Measurements from ENCODE around the gene SPINK9. TPM values are rescaled to one million over a fixed set of nuclear protein-coding genes. Genes with fewer than 3 reads are reported as not detected.

SPINK9 gene
- total RNA-seq, 1 experiment from 2014 or later: not detected

- RAD21 ChIA-PET (ENCODE audit: low non-redundant PET in 1 of 2, low total read pairs in 2 of 2, uncharacterized antibody in 2 of 2, unreplicated experiment in 2 of 2): no interaction called here
- no peak for ATAC-seq
- no peak for DNase-seq (ENCODE audit: low read depth, low spot score)
- no peaks in the 10 kb centered on the region for H3K9me3 ChIP-seq (ENCODE audit: control insufficient read depth in 1 of 2, insufficient read depth in 1 of 2, low read depth in 1 of 2, low read length in 2 of 2)
- no peaks in the 10 kb centered on the region for H3K4me1 ChIP-seq (ENCODE audit: control insufficient read depth in 1 of 2, insufficient read depth in 2 of 2, low read length in 2 of 2)
- no peaks in the 10 kb centered on the region for H3K79me2 ChIP-seq (ENCODE audit: insufficient read depth, low read length)
- H3K27ac ChIP-seq (ENCODE audit: low read depth, low read length): no peak overlapping the region
- H4K20me1 ChIP-seq (ENCODE audit: insufficient read depth): no peaks in the 10 kb centered on the region; the same call in 1 of the 2 replicates
- no peaks in the 10 kb centered on the region for H3K36me3 ChIP-seq (ENCODE audit: control insufficient read depth in 1 of 2, insufficient read depth in 2 of 2, low read length in 2 of 2)
- no peak overlapping the region for H3K9ac ChIP-seq (ENCODE audit: low read length)
- no peak overlapping the region for H3K4me2 ChIP-seq (ENCODE audit: low read length)
- TF ChIP-seq TCF7L2 (IDR thresholded peaks at IDR 0.05; ENCODE audit: borderline replicate concordance, extremely low read depth, insufficient read depth, insufficient read length): no peak
- H3K27me3 ChIP-seq (ENCODE audit: insufficient read depth, low read length): no peaks in the 10 kb centered on the region
- POLR2A ChIA-PET: no interaction called here
- H3K4me3 ChIP-seq (replicated peaks in 1 of 2; ENCODE audit: low read depth in 1 of 2, low read length in 2 of 2): no peak overlapping the region
- intact Hi-C loops (cut with micrococcal nuclease): no loop called here
- BruUV-seq (replicated peaks): no TSS peak
- CTCF ChIA-PET: no interaction called here
- no peak overlapping the region for H2AFZ ChIP-seq (ENCODE audit: low read depth, low read length, poor library complexity, severe bottlenecking)
- H3K9me2 ChIP-seq (ENCODE audit: insufficient read depth): no peaks in the 10 kb centered on the region
These were observed 26.3 kb upstream of the SPINK9 start for GRCh38 chr5:148309019-148309418.

DNA sequence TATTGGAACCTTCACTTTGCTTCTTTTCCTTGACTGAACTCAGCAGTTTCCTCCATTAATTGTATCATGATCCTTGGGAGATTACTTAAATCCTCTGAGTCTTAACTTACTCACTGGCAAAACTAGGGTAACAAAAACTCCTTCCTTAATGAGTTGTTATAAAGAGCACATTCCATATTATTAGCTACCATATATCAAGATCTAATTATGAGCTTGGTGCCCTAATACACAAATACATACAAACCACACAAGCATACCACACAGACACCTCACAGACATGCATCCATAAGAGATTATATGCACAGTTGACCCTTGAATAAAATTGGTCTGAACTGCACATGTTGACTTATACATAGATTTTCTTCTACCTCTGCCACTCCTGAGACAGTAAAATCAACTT is 25.6 kb upstream of the SPINK9 start:
- CTCF ChIA-PET: no interaction called here
- intact Hi-C loops (cut with micrococcal nuclease): no loop called here

More for the DNA sequence above, 25.6 kb upstream of the SPINK9 start:
- Histone ChIP-seq H3K9ac (ENCODE audit: low read length) (no peak overlapping the region), H3K79me2 (ENCODE audit: insufficient read depth, low read length) (no peaks in the 10 kb centered on the region), H3K4me1 (ENCODE audit: control insufficient read depth in 1 of 2, insufficient read depth in 2 of 2, low read length in 2 of 2) (no peaks in the 10 kb centered on the region), H3K9me3 (ENCODE audit: control insufficient read depth in 1 of 2, insufficient read depth in 1 of 2, low read depth in 1 of 2, low read length in 2 of 2) (no peaks in the 10 kb centered on the region), H3K27ac (ENCODE audit: low read depth, low read length) (no peak overlapping the region), H3K4me2 (ENCODE audit: low read length) (no peak overlapping the region), H3K9me2 (ENCODE audit: insufficient read depth) (no peaks in the 10 kb centered on the region), H3K27me3 (ENCODE audit: insufficient read depth, low read length) (no peaks in the 10 kb centered on the region), H3K36me3 (ENCODE audit: control insufficient read depth in 1 of 2, insufficient read depth in 2 of 2, low read length in 2 of 2) (no peaks in the 10 kb centered on the region), H4K20me1 (ENCODE audit: insufficient read depth) (no peaks in the 10 kb centered on the region; the same call in 1 of the 2 replicates), H3K4me3 (replicated peaks in 1 of 2; ENCODE audit: low read depth in 1 of 2, low read length in 2 of 2) (no peak overlapping the region), H2AFZ (ENCODE audit: low read depth, low read length, poor library complexity, severe bottlenecking) (no peak overlapping the region)
- BruUV-seq (replicated peaks): no TSS peak
- ChIA-PET RAD21 (ENCODE audit: low non-redundant PET in 1 of 2, low total read pairs in 2 of 2, uncharacterized antibody in 2 of 2, unreplicated experiment in 2 of 2) (no interaction called here), POLR2A (no interaction called here)
- TF ChIP-seq EZH2 (IDR thresholded peaks at IDR 0.05): no peak
- TF ChIP-seq EZH2phosphoT487 (IDR thresholded peaks at IDR 0.05; ENCODE audit: borderline replicate concordance): no peak
- no peak for TF ChIP-seq JUND (IDR thresholded peaks at IDR 0.05)
- no peak for TF ChIP-seq ELF1 (IDR thresholded peaks at IDR 0.05; ENCODE audit: borderline replicate concordance, low read depth)
- TF ChIP-seq YY1 (IDR thresholded peaks at IDR 0.05; ENCODE audit: extremely low read depth, insufficient replicate concordance, low read depth, low read length): no peak
- TF ChIP-seq, protein P1, sequence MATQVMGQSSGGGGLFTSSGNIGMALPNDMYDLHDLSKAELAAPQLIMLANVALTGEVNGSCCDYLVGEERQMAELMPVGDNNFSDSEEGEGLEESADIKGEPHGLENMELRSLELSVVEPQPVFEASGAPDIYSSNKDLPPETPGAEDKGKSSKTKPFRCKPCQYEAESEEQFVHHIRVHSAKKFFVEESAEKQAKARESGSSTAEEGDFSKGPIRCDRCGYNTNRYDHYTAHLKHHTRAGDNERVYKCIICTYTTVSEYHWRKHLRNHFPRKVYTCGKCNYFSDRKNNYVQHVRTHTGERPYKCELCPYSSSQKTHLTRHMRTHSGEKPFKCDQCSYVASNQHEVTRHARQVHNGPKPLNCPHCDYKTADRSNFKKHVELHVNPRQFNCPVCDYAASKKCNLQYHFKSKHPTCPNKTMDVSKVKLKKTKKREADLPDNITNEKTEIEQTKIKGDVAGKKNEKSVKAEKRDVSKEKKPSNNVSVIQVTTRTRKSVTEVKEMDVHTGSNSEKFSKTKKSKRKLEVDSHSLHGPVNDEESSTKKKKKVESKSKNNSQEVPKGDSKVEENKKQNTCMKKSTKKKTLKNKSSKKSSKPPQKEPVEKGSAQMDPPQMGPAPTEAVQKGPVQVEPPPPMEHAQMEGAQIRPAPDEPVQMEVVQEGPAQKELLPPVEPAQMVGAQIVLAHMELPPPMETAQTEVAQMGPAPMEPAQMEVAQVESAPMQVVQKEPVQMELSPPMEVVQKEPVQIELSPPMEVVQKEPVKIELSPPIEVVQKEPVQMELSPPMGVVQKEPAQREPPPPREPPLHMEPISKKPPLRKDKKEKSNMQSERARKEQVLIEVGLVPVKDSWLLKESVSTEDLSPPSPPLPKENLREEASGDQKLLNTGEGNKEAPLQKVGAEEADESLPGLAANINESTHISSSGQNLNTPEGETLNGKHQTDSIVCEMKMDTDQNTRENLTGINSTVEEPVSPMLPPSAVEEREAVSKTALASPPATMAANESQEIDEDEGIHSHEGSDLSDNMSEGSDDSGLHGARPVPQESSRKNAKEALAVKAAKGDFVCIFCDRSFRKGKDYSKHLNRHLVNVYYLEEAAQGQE (IDR thresholded peaks at IDR 0.05; ENCODE audit: low read depth): no peak
- no peak for TF ChIP-seq SIN3A (IDR thresholded peaks at IDR 0.05; ENCODE audit: low read depth)
- ATAC-seq: no peak
- no peak for DNase-seq (ENCODE audit: low read depth, low spot score)
